Ovary (tissue), 9 donors: ENCODE data around the gene MRPL14. TPM values are rescaled to one million over a fixed set of nuclear protein-coding genes. Genes with fewer than 3 reads are reported as not detected.

Source experiments
- DNase-seq, 5 donors: peaks; one replicate each; pipeline ENCODE4 v3.0.0-alpha.2; 2019 to 2020
- H3K27ac ChIP-seq, 2 donors: fragments of 200-600 bp; one replicate each; pipeline versions ENCODE4 v1.5.1 to v1.8.0; 2019 to 2022
- H3K27me3 ChIP-seq: fragments of 200-600 bp; one replicate; pipeline ENCODE4 v1.8.0; 2022
- H3K36me3 ChIP-seq: fragments of 200-600 bp; sonication (generic); one replicate; pipeline ENCODE4 v1.5.1; 2019
- H3K4me1 ChIP-seq: one replicate; pipeline ENCODE4 v1.8.1; 2013; ENCODE audit warnings: mild to moderate bottlenecking, moderate library complexity; ENCODE audit not compliant: insufficient read depth
- H3K4me3 ChIP-seq: fragments of 200-600 bp; sonication (generic); one replicate; pipeline ENCODE4 v1.5.1; 2017
- H3K9me3 ChIP-seq, 2 donors: fragments of 200-600 bp in 1 of 2; sonication (generic) in 1 of 2; one replicate each; pipeline versions ENCODE4 v1.5.1 to v1.8.1; 2013 to 2019; ENCODE audit warnings: mild to moderate bottlenecking in 1 of 2, moderate library complexity in 1 of 2
- CTCF ChIP-seq, 3 donors: fragments of 450-650 bp in 2 of 3; fragments of 200-600 bp in 1 of 3; IDR thresholded peaks; one replicate each; pipeline versions ENCODE4 v1.5.1 to v1.8.0; 2016 to 2022; ENCODE audit warnings: antibody characterized with exemption in 3 of 3, mild to moderate bottlenecking in 1 of 3
- EP300 ChIP-seq: sonication (generic); formaldehyde crosslinking; IDR thresholded peaks from one replicate; pipeline ENCODE4 v1.6.1; 2017; ENCODE audit warnings: antibody characterized with exemption
- POLR2A ChIP-seq: fragments of 450-650 bp; IDR thresholded peaks from one replicate; pipeline ENCODE4 v1.6.1; 2017; ENCODE audit warnings: antibody characterized with exemption, mild to moderate bottlenecking, moderate library complexity
- WGBS, 3 donors: extraction: QIAGEN DNeasy Blood & Tissue Kit in 1 of 3; methylation state at CpG; one replicate each; pipeline versions ENCODE4 v1.1.5 to v1.1.7; 2013 to 2017; 5-methylcytosine and 5-hydroxymethylcytosine counted together
- intact Hi-C, 4 donors: fragments of 100-400 bp; cut with DNase I; formaldehyde crosslinking; loops; one replicate each; pipeline versions ENCODE4 v1.11.0 to v1.15.1; 2022 to 2023
- polyA plus RNA-seq, 2 donors: library from polyadenylated mRNA; stranded (reverse); fragments of 200-250 nt in 1 of 2; fragments of 350-450 nt in 1 of 2; fragmentation: Illumina TruSeq in 1 of 2; extraction: RNeasy Lipid Tissue Mini Kit (QIAGEN cat#74804) in 1 of 2; gene quantifications; one replicate each; pipeline ENCODE4 v1.2.3, GENCODE V29; 2013 to 2014
- total RNA-seq, 7 donors: library from RNA; depleted of rRNA in 2 of 7; stranded (reverse); fragments of >200 nt in 2 of 7; fragmentation: NEBNext Ultra II Directional in 3 of 7; extraction: Animal tissue kit (Norgen Biotek cat#: 25700) in 3 of 7; gene quantifications; one replicate each; pipeline versions ENCODE4 v1.1.0 to v1.2.4, GENCODE V29; 2016 to 2023
- donor health status: DM: no; HTN: no; CAD: no; lungs with moderate emphysema.
- donor health status: DM: no; HTN: no; CAD: no.
- donor health status: Bipolar disorder and iron deficiency.
- donor health status: DM: yes; HTN: yes; CAD: no.
- donor health status: DM: no; HTN: no; CAD: no.
- donor health status: DM: yes; HTN: yes; CAD: no.

The MRPL14 gene
- total and polyA plus RNA-seq, 9 donors, result 20.8 to 35.9 (median 24.6) TPM

GRCh38 chr6:44080561-44081521 lies 46.4 kb downstream of the MRPL14 start:
- Histone ChIP-seq H3K27ac (no peak overlapping the region), H3K4me1 (no peaks in the 10 kb centered on the region), H3K27me3 (no peaks in the 10 kb centered on the region), H3K9me3 (no peaks in the 10 kb centered on the region), H3K4me3 (no peak overlapping the region), H3K36me3 (no peaks in the 10 kb centered on the region)
- no peak for DNase-seq
- intact Hi-C loops, result no loop called here
- TF ChIP-seq POLR2A (no peak), CTCF (IDR thresholded peaks at IDR 0.05) (no peak), EP300 (no peak)
- WGBS, 3 donors, result 78 to 80% (median 79%) methylated on average over 11 of the region's 11 CpGs

- no peak for DNase-seq
- Histone ChIP-seq H3K27ac (no peak overlapping the region), H3K4me1 (no peaks in the 10 kb centered on the region), H3K27me3 (no peaks in the 10 kb centered on the region), H3K9me3 (no peaks in the 10 kb centered on the region), H3K4me3 (no peak overlapping the region), H3K36me3 (no peaks in the 10 kb centered on the region)
- TF ChIP-seq EP300 (no peak), POLR2A (no peak), CTCF (IDR thresholded peaks at IDR 0.05) (no peak)
- intact Hi-C loops, result loop anchor here (2.0 to 10.0 kb wide), 6 partner anchors 311 to 475 kb away; no protein-coding TSS in a partner anchor
- 81 to 87% (median 82%) methylated on average over 3 of the region's 3 CpGs for WGBS, 3 donors
Observed at GRCh38 chr6:44079672-44080071, 47.6 kb downstream of the MRPL14 start.

- no peaks in the 10 kb centered on the region for H3K36me3 ChIP-seq
- TF ChIP-seq EP300 (no peak), CTCF (IDR thresholded peaks at IDR 0.05) (peak; percentile 64 to 92 (median 81))
- H3K4me3 ChIP-seq, result no peak overlapping the region
- no peaks in the 10 kb centered on the region for H3K9me3 ChIP-seq
- no peaks in the 10 kb centered on the region for H3K27me3 ChIP-seq
- H3K4me1 ChIP-seq, result peaks cover 5% of the 10 kb centered on the region
- no peak overlapping the region for H3K27ac ChIP-seq
- peak; percentile 41 to 77 (median 71) for DNase-seq
- WGBS, 3 donors, result 22 to 29% (median 27%) methylated on average over 8 of the region's 8 CpGs
- intact Hi-C loops, result loop anchor here (2.0 to 10.0 kb wide), 6 partner anchors 310 to 474 kb away; no protein-coding TSS in a partner anchor
Observed at GRCh38 chr6:44078827-44079671, 48.2 kb downstream of the MRPL14 start.

GRCh38 chr6:44078219-44078826 lies 48.9 kb downstream of the MRPL14 start:
- Histone ChIP-seq H3K4me3 (no peak overlapping the region), H3K9me3 (no peaks in the 10 kb centered on the region), H3K27me3 (no peaks in the 10 kb centered on the region), H3K4me1 (peaks cover 11% of the 10 kb centered on the region), H3K36me3 (no peaks in the 10 kb centered on the region), H3K27ac (no peak overlapping the region)
- 93% methylated on average over 6 of the region's 6 CpGs for WGBS, 3 donors
- intact Hi-C loops, result loop anchor here (2.0 to 10.0 kb wide), 6 partner anchors 310 to 474 kb away; no protein-coding TSS in a partner anchor
- no peak for TF ChIP-seq POLR2A
- TF ChIP-seq CTCF (IDR thresholded peaks at IDR 0.05), result no peak
- no peak for TF ChIP-seq EP300
- DNase-seq, result no peak
